ENCODE measurements around the gene UBXN1.
"Not testable (repeated sequence)": the region's sequence is repeated elsewhere in the genome, so short reads cannot be mapped to it uniquely, and the experiment has no call there.

The UBXN1 gene

GRCh38 chr11:62702246-62702645 is 23.4 kb upstream of the UBXN1 start:
- no peak for TF ChIP-seq CTCF (IDR thresholded peaks at IDR 0.05; ENCODE audit: insufficient read depth, missing control alignments)
- FAIRE-seq = no peak
- no peak for DNase-seq (ENCODE audit: insufficient read length, low spot score)

DNA sequence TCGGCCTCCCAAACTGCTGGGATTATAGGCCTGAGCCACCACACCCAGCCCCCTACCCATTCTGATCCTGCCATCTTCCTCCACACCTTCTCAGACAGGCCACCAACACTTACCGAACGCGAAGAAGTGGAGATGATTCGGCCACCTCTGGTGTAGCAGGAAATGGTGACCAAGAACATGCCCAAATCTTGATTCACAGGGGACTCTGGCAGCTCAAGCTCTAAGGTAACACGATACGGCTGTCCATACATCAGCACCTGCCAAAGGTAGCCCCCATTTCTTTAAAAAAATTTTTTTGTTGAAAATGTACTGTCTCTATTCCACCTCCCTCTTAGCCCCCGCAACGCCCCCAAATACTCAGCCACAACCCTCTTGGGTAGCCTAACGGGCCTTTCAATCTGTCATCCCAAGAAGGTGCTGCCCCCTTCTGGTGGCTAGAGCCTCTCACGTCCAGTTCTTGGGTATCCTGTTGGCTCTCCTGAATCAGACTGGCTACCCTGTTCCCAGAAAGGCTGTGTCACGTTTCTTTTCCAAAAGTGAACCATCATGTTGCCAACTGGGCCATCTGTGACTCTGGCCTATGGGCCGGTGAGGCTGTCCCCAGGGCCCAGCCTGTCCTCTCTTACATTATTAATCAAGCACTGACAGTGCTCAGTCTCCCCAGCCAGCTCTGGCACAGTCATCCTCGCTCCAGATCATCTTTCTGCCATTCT is 15.7 kb upstream of the UBXN1 start:
- peak; percentile 72 for DNase-seq (ENCODE audit: insufficient read length, low spot score)
- peak; percentile 73 for TF ChIP-seq CTCF (IDR thresholded peaks at IDR 0.05; ENCODE audit: insufficient read depth, missing control alignments)
- no peak for FAIRE-seq

- DNase-seq (ENCODE audit: insufficient read length, low spot score); FAIRE-seq: not testable (repeated sequence)
Measured at GRCh38 chr11:62693624-62694023, 14.8 kb upstream of the UBXN1 start.

- no peak for DNase-seq (ENCODE audit: insufficient read length, low spot score)
- no peak for TF ChIP-seq CTCF (IDR thresholded peaks at IDR 0.05; ENCODE audit: insufficient read depth, missing control alignments)
- FAIRE-seq = no peak
Measured at GRCh38 chr11:62689421-62690183, 10.7 kb upstream of the UBXN1 start, which contains the start of gene LRRN4CL. TSS of gene LRRN4CL (minus strand) at chr11:62689530. CDS start at chr11:62688508, 1,022 bp downstream.

DNA sequence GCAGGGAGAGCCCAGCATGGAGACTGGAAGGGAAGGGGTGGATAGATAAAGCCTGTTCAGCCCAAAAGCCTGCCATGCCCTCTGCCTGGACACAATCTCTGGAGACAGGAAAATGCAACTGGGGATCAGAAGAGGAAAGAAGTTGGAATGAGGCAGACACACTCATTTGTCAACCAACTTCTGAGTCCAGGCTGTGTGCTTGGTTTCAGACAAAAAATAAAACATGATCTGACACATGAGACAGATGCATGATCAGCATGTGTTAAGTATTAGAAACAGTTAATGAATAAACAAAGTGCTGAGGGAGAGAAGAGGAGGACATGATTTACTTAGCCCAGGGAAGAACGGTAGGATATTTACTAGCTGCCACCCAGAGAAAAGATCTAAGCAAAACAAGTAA is 9.6 kb upstream of the UBXN1 start:
- DNase-seq (ENCODE audit: insufficient read length, low spot score) (no peak), FAIRE-seq (no peak)
- TF ChIP-seq CTCF (IDR thresholded peaks at IDR 0.05; ENCODE audit: insufficient read depth, missing control alignments) = no peak

- DNase-seq (ENCODE audit: insufficient read length, low spot score) (no peak), FAIRE-seq (no peak)
- TF ChIP-seq CTCF (IDR thresholded peaks at IDR 0.05; ENCODE audit: insufficient read depth, missing control alignments) = no peak
Measured at GRCh38 chr11:62687508-62688396, 8.9 kb upstream of the UBXN1 start.

GRCh38 chr11:62682518-62682917 is 3.6 kb upstream of the UBXN1 start:
- no peak for FAIRE-seq
- no peak for DNase-seq (ENCODE audit: insufficient read length, low spot score)

More at GRCh38 chr11:62682518-62682917, 3.6 kb upstream of the UBXN1 start:
- TF ChIP-seq CTCF (IDR thresholded peaks at IDR 0.05; ENCODE audit: insufficient read depth, missing control alignments) = no peak
